GM19043 (cell line): ENCODE results near the gene SCUBE3.

Source experiments
- ATAC-seq: cut with Tn5 transposase; IDR thresholded peaks from one replicate; pipeline ENCODE4 v1.9.1; 2021; ENCODE audit warnings: low read depth; ENCODE audit not compliant: unreplicated experiment

The SCUBE3 gene

DNA sequence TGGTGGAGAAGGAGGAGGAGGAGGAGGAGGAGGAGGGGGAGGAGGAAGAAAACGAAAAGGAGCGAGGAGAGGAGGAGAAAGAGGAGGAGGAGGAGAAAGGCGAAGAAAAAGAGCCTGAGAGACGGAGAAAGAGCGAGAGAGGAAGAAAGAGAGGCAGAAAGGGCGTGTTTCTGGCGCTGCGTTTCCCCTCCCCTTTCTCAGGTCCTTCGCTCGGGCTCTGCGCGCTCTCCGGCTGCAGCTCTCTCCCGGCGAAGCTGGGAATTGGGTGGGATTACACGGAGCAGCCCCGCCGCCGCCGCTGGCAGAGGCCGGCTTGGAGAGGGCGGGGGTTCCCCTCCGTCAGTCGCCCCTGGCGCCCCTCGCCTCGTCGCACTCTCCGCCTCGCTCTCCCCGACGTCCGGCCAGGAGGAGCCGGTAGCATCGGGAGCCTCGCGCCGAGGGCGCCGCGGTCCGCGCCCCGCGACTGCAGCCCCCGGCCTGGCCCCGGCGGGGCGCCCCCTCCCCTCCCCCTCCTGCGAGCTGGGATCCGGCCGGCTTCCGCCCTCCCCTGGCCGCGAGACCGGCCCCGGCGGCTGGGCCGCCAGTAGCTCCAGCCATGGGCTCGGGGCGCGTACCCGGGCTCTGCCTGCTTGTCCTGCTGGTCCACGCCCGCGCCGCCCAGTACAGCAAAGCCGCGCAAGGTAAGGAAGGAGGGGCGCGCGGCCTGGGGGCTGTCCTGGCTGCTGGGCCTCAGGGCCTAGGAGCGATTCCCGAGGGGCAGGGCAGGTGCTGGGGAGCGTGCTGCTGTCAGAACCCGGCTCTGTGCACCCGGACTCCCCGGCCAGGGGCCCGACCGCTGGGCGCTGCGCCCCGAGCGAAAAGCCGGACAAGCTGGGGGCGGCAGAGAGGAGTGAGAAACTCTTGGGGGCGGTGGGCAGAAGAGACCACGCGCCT lies at the start of gene SCUBE3:
Gene SCUBE3, plus strand, starts transcription at position 133 of the 933 bp plus-strand sequence. Its CDS starts 463 bp downstream, at position 596.
- no peak for ATAC-seq

DNA sequence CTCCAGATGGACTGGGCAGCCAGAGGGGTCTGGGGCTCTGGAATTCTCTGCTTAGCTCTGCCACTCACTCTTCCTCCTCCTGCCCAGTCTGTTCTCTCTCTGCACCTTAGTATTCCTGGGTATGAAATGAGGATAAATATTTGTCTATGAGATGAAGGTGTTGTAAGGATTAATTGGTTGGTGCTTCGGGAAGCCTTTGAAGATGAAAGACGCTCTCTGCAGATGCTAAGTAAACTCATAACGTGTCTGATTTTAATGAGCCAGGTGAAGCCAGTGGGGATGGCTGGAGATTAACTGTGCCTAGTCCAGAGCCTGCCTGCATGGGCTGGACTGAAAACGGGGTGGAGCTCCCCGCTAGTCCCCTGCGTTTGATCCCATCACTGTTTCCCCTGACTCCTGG lies 49.5 kb upstream of the SCUBE3 start:
- no peak for ATAC-seq

DNA sequence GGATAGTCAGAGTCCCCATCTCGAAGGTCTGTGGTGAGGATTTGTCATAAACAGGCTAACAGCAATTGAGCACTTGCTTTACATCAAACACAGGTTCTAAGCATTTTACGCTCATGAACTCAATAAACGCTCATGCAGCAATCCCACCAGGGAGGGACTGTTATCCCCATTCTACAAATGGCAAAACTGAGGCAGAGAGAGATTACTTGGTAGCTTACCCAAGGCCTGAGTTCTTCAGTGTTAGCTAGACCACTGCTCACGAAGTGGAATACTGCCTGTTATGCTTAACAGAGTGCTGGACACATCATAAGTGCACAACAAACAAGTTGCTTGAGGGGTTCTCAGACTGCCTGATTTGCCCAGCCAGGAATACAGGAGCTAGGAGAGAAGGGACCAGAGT lies 48.9 kb upstream of the SCUBE3 start:
- no peak for ATAC-seq

DNA sequence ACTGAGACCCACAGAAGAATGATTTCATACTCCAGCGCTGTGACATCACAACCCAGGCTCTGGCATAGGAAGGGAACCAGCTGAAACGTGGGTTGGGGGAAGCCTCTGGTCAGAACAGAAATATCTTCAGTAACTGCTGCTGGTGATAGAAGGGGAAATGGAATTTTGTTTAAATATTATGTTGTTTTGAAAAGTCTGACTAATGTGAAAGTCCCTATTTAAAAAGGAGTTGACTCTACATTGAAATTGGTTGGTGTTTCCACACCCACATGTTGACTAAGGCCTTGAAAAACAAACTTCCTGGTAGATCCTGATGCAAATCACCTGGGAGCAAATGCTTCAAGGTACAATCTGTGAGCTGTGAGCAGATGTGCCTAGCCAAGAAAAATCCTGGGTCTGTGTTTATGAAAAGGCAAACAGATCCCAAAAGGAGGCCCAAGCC lies 48.1 kb upstream of the SCUBE3 start:
- no peak for ATAC-seq

DNA sequence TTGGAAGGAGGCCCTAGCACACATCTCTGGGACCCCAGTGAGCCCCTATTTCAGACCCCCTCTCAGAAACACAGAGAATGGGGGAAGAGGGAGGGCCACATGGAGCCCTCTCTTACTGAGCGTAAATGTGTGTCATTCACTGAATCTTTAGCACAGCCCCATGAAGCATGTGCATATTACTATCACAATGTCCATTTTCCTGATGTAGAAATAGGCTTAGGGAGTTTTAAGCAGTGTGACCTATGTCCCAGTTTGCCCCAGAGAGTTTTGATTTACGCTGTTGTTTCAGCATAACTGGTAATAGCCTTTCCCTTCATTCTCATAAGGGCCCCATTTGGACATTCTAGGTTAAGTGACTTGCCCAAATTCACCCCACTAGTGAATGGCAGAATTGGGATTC lies 47.6 kb upstream of the SCUBE3 start:
- no peak for ATAC-seq

DNA sequence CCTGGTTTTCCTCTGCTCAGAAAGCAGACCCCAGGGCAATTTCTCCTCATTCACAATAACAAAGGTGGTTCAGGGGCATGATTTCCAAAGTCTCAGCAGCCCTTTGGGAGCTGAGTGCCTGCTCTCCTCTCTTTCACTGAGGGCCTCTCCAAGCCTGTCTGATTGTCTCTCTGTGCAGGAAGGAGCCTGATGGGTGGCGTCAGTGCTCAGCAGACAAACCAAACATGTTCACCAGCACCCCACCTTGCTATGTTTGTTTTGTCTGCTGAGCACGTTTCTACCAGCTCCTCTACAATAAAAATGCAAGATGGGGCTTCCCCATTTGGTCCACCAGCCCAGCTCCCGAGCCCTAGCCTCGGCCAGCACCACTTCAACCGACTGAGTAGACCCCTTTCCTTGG lies 47.2 kb upstream of the SCUBE3 start:
- ATAC-seq: no peak

DNA sequence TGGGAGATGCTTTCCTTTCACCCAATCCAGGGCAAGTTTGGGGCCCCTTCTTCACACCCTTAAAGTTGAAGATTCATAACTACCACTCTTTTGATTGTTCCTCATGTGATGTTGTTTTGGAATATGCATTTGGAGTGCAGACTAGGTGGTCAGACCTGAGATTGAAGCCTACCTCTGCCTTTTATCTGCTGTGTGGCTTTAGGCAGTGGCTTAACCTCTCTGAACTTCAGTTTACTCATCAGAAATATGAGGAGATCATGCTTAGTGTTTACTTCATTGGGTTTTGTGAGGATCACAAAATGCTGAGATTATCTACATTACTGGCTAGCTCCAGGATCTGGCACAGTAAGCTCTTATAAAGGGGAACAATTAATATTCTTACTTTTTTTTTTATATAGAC lies 46.3 kb upstream of the SCUBE3 start:
- ATAC-seq: no peak

DNA sequence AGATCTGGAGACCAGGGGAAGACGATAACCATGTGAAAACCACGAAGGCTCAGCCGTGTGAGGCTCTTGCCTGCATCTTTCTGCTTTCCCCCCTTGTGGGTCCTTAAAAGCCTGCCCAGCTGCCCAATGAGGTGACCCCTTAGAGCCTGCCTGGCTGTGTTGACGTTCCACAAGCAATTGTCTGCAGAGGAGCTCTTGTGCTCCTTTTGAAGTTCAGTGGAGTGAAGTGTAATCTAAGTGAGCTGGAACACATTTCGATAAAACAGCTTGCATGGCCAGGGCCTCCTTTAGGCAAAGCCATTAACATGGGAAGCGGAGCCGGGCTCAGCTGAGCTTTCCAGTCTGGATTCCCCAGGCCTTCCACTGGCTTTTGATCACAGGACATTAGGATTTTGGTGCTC lies 45.3 kb upstream of the SCUBE3 start:
- no peak for ATAC-seq

DNA sequence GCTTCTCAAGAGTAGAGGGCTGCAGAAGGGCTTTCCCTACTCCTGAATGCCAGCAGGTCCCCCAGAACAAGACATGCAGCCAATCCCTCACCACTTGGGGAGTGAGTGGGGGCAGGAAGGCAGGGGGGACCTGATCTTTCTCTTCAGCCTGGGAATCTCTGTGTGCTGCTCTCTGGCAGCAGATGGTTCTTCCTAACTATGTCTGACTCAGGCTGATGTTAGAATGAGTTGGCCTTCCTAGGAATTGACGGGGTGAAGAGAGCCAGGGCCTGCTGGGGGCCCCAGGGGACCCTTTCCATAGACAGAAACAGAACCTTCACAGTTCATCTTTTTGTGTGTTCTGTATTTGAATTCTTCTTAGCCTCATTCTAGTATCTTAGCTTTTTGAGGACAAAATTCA lies 43.6 kb upstream of the SCUBE3 start:
- ATAC-seq: no peak

DNA sequence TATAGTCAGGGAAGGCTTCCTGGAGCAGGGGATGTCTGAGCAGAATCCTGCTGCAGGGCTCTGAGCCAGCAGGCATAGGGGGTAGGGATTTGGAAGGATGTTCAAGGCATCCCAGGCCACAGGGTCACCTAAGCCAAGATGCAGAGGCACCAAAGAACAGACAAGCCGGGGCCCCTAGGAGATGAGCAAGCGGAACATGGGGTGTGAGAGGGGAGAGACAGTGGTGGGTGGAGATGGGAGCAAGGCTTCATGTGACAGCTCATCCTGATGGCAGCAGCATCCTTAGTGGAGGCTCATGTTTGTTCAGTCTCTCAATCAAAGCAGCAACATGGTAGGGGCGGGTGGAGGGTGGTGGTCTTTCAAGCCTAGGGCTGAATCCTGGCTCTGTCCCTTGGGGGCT lies 42.9 kb upstream of the SCUBE3 start:
- ATAC-seq: no peak

DNA sequence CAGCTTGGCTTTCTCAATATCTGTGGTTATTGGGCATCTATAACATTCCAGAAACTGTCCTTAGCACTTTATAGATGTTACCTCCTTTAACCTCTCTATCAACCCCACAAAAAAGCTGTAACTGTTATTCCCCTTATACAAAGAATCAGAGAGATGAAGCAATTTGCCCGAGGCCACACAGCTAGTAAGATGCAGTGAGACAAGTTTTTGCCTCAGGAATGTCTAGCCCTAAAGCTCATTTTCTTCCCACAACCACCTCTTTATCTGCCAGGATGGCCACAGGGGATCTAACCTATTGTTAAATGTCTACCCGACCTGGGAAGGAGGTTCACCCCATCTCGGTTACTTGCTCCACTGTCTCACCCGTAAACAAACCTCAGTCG lies 40.7 kb upstream of the SCUBE3 start:
- no peak for ATAC-seq

DNA sequence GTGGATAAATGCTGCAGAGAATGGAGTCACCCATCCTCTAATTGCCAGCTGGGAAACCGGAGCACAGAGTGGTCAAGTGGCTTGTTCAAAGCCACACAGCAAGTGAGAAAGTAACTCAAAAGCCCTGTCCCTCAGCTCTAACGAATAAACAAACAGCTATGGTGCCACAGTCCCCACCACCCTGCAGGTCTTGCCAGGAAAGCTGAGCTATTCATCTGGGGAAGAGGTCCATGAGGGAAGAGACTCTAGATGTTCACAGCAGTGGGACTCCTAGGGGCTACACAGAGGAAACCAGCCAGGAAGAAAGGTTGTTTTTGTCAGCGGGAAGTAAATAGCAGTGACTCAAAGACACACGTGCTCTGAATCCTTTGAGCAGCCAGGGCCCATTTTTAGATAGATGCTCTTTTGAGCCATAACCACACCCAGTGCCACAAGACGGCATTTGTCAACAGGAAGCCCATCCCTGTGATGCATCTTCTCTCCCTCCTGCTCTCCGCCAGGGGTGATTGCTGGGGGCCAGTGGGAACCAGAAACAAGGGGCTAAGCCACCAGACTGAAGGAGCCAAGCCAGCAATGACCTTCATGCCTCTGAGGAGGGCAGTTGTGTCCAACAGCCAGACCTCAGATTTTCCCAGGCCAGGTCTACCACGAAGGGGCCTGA lies 40.2 kb upstream of the SCUBE3 start:
- no peak for ATAC-seq

DNA sequence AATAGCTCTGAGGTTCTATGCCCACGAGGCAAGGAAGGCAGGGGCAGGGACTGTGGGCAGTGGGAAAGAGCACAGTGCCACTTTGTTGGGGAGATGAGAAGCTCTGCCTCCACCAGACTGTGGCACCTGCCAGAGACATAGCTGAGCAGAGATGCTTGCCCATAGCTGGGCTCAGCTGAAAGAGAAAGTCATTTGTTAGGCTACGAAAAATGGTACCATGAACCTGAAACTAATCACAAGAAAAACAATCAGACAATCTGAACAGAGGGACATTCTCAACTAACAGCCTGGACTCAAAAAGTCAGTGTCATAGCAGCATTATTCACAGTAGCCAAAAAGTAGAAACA lies 39.7 kb upstream of the SCUBE3 start:
- ATAC-seq: no peak

DNA sequence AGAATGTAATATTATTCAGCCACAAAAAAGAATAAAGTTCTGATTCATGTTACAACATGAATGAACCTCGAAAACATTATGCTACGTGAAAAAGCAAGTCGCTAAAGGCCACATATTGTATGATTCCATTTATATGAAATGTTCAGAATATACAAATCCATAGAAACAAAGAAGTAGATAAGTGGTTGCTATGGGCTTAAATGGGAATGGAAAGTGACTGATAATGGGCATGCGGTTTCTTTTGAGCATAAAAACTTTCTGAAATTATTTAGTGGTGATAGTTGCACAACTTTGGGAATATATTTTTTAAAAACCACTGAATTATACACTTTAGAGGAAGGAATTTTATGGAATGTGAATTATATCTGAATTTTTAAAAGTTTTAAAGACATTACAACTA lies 39.3 kb upstream of the SCUBE3 start:
- no peak for ATAC-seq

DNA sequence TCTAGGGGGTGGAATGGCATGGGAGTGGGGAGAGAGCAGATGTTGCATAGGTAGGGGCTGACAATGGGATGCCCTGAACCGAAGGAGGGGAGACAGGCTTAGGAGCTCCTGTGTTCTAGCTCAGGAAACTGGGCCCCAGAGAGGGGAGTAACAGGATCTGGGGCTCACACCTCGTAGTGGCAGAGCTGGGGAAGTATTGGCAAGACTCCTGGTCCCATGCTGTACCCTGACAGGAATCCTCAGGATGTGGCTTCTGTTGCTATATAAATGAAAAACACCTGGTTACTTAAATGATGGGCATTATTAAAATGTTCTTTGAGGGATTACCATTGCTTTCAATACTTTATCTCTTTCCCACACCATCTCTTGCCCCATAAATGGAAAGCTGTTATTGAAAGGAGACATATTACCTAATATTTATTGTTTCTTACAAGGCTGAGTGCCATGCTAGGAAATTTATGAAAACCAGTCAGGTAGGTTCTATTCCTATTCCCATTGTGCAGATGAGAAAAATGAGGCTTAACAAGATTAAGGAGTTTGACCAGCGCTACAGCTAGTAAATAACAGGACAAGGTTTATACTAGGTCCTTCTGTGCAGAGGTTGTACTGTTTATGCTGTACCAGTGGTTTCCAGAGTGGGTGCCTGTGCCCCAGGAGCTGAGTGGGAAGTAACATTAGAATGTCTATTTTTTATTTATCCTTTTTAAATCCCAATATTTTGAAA lies 37.3 kb upstream of the SCUBE3 start:
- no peak for ATAC-seq

DNA sequence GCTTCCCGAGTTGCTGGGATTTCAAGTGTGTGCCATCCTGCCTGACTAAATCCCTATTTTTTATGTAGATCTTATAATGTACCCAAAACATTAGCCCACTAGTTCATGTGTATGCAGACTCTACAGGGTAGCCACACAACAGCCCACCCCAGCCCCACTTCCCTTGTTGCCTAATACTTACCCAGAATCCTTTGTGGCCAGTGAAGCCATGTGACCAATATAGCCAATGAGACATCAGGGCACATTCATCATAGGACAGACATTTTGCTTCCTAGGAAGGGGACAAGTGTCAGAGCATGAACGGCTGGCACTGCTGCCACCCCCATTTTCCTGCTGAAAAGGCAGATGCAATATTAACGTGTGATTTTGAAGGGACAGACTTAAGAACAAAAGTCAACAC lies 36.6 kb upstream of the SCUBE3 start:
- ATAC-seq: no peak

DNA sequence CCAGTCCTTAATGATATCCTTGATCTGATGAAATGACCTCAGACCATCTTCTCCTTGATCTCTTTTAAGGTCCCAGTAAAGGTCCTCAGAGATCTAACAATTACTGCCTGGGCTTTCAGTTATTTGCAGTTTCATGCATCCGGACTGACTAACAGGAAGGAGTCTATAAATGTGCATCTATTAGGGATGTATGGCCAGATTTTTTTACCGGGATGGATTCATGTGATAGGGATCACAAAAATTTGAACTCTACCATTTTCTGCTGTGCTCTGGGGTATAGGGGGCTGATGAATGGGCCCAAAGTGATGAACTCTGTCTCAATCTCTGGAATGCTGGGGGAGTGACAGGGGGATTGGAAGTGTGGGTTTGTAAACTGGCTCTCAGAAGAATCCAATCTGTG lies 36.2 kb upstream of the SCUBE3 start:
- ATAC-seq: no peak

DNA sequence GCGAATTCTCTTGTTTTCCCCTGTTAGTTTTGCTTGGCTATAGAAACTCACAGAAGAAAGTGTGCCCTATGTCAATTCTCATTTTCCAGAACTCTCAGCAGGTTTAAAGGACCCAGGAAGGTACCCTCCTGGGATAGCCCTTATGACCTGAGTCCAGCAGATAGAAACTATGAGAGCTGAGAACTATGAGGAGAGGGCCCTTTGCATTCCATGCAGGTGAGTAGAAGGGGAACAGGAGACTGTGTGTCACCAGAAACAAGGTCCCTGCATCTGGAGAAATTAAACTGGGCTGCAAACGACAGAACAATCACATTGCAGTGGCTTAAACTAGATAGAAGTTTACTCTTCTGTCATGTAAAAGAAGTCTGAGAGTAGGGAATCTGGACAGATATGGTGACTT lies 35.7 kb upstream of the SCUBE3 start:
- ATAC-seq: no peak

DNA sequence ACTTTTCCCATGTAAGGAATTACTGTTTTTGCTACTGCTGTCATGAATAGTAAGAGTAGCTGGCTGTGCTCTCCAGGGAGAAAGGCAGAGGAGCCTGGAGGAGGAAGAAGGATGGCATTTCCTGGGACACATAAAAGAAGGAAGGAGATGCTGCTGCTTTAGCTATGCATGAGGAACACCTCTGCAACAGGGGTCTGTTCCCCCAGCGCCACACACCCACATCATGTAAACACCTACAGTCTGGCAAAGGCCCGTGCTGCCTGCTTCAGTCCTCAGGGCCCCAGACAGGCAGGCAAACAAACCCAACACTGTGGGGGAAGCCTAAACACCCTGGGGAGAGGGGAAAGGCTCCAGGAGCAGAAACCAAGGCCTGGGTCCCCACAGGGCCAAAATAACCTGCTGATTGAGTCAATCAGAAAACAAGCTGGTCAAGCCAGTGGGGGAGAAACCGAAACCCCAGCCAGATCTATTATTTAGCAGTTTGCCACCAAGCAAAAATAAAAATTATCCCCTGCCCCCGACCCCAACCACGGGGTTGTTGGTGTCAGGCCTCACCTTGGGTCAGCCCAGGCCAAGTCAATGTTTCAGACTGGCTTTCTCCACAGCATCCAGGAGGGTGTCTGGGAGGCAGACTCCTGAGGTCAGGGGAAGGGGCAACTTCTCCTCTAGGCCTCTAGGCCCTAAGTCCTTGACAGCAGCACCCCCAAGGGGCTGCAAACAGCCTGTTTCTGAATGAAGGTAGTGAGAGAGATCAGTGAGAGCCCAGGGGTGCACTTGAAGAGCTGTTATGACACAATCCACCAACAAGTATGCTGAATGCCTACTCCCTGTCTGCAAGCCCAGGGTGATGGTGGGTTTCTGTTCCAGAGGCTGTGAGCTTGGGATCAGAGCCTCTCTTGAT lies 34.6 kb upstream of the SCUBE3 start:
- ATAC-seq: no peak

DNA sequence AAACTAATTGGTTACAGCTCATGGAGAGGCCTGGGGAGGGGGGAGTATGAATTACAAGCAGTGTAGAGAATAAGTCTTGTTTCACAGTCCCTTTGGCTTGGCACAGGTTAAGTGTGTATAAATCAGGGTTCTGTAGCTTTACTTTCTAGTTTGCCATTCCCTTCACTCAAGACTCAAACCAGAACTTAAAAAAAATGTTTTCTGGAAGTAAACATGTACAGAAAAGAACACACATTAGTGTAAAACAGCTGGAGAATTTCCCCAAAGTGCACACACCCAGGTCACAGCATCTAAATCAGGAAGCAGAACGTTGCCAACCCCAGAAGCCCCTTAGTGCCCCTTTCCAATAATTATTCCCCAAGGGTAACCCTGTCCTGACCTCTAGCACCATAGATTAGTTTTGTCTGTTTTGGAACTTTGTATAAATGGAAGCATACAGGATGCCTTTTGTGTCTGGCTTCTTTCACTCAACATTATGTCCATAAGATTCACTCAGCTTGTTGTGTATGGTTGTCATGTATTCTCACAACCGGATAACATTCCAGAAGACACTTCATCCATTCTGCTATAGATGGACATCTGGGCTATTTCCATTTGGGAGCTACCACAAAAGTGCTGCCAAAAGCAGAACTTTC lies 33.7 kb upstream of the SCUBE3 start:
- ATAC-seq: no peak
